CD14-positive monocyte (primary cell): ENCODE data around the gene PLVAP. TPM values are rescaled to one million over a fixed set of nuclear protein-coding genes. Genes with fewer than 3 reads are reported as not detected.

Source experiments
- DNase-seq, 3 donors: peaks; one replicate each; pipeline ENCODE4 v3.0.0-alpha.2; 2011 to 2022
- H2AFZ ChIP-seq: 2 replicates; pipeline ENCODE4 v1.6.0; 2012; ENCODE audit warnings: mild to moderate bottlenecking, low read depth, low read length, inconsistent platforms; ENCODE audit not compliant: insufficient read depth, poor library complexity, severe bottlenecking
- H3K27ac ChIP-seq, 2 donors: 1 replicate in 1 of 2; 2 replicates in 1 of 2; pipeline ENCODE4 v1.5.1; 2012 to 2013; ENCODE audit warnings: low read length in 2 of 2, control low read depth in 1 of 2, inconsistent platforms in 1 of 2, low read depth in 1 of 2, mild to moderate bottlenecking in 1 of 2
- H3K27me3 ChIP-seq, 2 donors: one replicate each; pipeline versions ENCODE4 v1.6.0 to v1.6.1; 2011 to 2013; ENCODE audit warnings: low read length in 2 of 2; ENCODE audit not compliant: control insufficient read depth in 2 of 2, insufficient read depth in 2 of 2
- H3K36me3 ChIP-seq, 2 donors: replicated peaks in 1 of 2; 1 replicate in 1 of 2; 2 replicates in 1 of 2; pipeline versions ENCODE4 v1.5.1 to v1.6.1; 2012 to 2013; ENCODE audit warnings: low read length in 2 of 2, control low read depth in 1 of 2, inconsistent platforms in 1 of 2, mild to moderate bottlenecking in 1 of 2; ENCODE audit not compliant: insufficient read depth in 2 of 2, control insufficient read depth in 1 of 2
- H3K4me1 ChIP-seq, 2 donors: 1 replicate in 1 of 2; 2 replicates in 1 of 2; pipeline versions ENCODE4 v1.5.1 to v1.6.1; 2012 to 2013; ENCODE audit warnings: low read length in 2 of 2, control low read depth in 1 of 2, inconsistent platforms in 1 of 2, mild to moderate bottlenecking in 1 of 2, moderate library complexity in 1 of 2; ENCODE audit not compliant: insufficient read depth in 2 of 2, control insufficient read depth in 1 of 2
- H3K4me2 ChIP-seq: replicated peaks from 2 replicates; pipeline ENCODE3; 2012; ENCODE audit warnings: low read length, moderate library complexity, mild to moderate bottlenecking; ENCODE audit not compliant: poor library complexity, severe bottlenecking; ENCODE audit errors: extremely low read depth
- H3K4me3 ChIP-seq, 3 experiments: fragments of 200-600 bp in 1 of 3; sonication (generic) in 1 of 3; replicated peaks in 1 of 3; 1 replicate in 2 of 3; 2 replicates in 1 of 3; pipeline ENCODE4 v1.5.1; 2011 to 2013; ENCODE audit warnings: low read length in 3 of 3, mild to moderate bottlenecking in 3 of 3, control low read depth in 2 of 3, low read depth in 2 of 3, inconsistent platforms in 1 of 3, moderate library complexity in 1 of 3
- H3K79me2 ChIP-seq: 2 replicates; pipeline ENCODE4 v1.6.0; 2012; ENCODE audit warnings: mild to moderate bottlenecking, control low read depth, inconsistent platforms, low read length, moderate library complexity; ENCODE audit not compliant: insufficient read depth
- H3K9ac ChIP-seq: 2 replicates; pipeline ENCODE4 v1.6.0; 2017; ENCODE audit warnings: low read length, mild to moderate bottlenecking; ENCODE audit not compliant: insufficient read depth, poor library complexity, severe bottlenecking
- H3K9me3 ChIP-seq, 2 donors: replicated peaks in 1 of 2; 1 replicate in 1 of 2; 2 replicates in 1 of 2; pipeline versions ENCODE4 v1.5.1 to v1.6.1; 2012 to 2013; ENCODE audit warnings: low read length in 2 of 2, control low read depth in 1 of 2; ENCODE audit not compliant: control insufficient read depth in 1 of 2, insufficient read depth in 1 of 2
- H4K20me1 ChIP-seq: 2 replicates; pipeline ENCODE4 v1.6.0; 2012; ENCODE audit warnings: mild to moderate bottlenecking, low read length, control low read depth, moderate library complexity; ENCODE audit not compliant: insufficient read depth
- H3K27ac Mint-ChIP-seq, 7 donors: one replicate each; pipeline ENCODE4 v1.8.0; 2020; ENCODE audit warnings: mild to moderate bottlenecking in 7 of 7, mixed read lengths in 7 of 7, moderate library complexity in 6 of 7, inconsistent platforms in 2 of 7
- H3K27me3 Mint-ChIP-seq, 3 donors: one replicate each; pipeline ENCODE4 v1.8.0; 2021 to 2022; ENCODE audit warnings: low read depth in 3 of 3, mild to moderate bottlenecking in 3 of 3, mixed read lengths in 3 of 3, moderate library complexity in 3 of 3, inconsistent platforms in 1 of 3
- H3K36me3 Mint-ChIP-seq, 2 donors: one replicate each; pipeline ENCODE4 v1.8.0; 2020; ENCODE audit warnings: mixed read lengths in 2 of 2, inconsistent platforms in 1 of 2, mild to moderate bottlenecking in 1 of 2
- H3K4me1 Mint-ChIP-seq: one replicate; pipeline ENCODE4 v1.8.0; 2020; ENCODE audit warnings: mild to moderate bottlenecking, mixed read lengths
- H3K4me3 Mint-ChIP-seq, 2 donors: one replicate each; pipeline ENCODE4 v1.8.0; 2020; ENCODE audit warnings: mild to moderate bottlenecking in 2 of 2, mixed read lengths in 2 of 2, moderate library complexity in 1 of 2
- H3K9me3 Mint-ChIP-seq, 7 donors: one replicate each; pipeline ENCODE4 v1.8.0; 2020 to 2022; ENCODE audit warnings: mixed read lengths in 7 of 7, mild to moderate bottlenecking in 6 of 7, moderate library complexity in 6 of 7, inconsistent platforms in 2 of 7
- CTCF ChIP-seq: fragments of 200-600 bp; IDR thresholded peaks from one replicate; pipeline ENCODE4 v1.8.0; 2022; ENCODE audit warnings: antibody characterized with exemption, mild to moderate bottlenecking
- WGBS: methylation state at CpG from one replicate; pipeline ENCODE4 v1.1.5; 2013; ENCODE audit warnings: missing lambda C conversion rate; ENCODE audit not compliant: insufficient coverage; 5-methylcytosine and 5-hydroxymethylcytosine counted together
- intact Hi-C, 2 donors: fragments of 100-400 bp; cut with micrococcal nuclease; formaldehyde crosslinking; loops; one replicate each; pipeline versions ENCODE4 v1.15.0 to v1.15.1; 2023
- polyA plus RNA-seq, 3 donors: library from polyadenylated mRNA; depleted of rRNA in 1 of 3; unstranded in 2 of 3; stranded (reverse) in 1 of 3; fragments of 300-500 nt in 2 of 3; fragments of >200 nt in 1 of 3; fragmentation: Illumina TruSeq in 2 of 3; gene quantifications; 1 replicate in 2 of 3; 2 replicates in 1 of 3; pipeline ENCODE4 v1.2.3, GENCODE V29; 2012 to 2021

PLVAP gene
- polyA plus RNA-seq, 3 donors, result 0.08 to 0.81 TPM; not detected in 1

DNA sequence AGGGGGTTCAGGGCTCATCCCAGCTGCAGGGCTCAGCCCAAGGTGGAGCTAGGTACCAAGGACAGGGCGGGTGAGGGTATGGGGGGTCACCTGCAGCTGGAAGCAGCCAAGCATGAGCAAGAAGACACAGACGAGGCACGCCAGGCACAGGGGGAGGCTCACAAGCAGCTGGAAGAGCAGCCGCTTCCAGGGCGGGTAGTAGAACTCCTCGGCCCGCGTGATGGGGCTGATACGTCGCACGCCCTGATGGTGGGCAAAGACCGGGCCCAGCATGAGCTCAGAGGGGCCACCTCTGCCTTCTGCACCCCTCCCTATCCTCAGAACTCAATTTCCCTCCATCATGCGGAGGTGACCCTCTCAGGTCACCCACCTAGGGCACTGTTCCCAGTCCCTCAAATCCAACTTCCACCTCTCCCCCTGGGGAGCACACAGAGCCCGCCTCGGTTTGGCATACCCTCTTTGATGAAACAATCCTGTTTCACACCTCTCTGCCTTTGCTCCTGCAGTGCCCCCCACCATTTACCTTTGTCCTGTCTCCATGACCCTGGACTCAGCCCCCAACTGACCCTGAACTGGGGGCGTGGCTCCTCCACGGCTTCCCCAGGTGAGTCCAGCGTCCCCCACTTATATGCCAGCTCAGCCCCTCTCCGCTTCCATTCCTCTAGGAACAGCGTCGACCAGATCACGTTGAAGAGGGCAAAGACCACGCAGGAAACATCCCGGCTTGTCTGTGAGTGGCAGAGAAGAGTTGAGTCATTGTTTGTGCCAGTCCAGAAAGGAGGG, 46.7 kb downstream of the PLVAP start:
- H3K9me3 ChIP-seq, result peaks cover 0 to 12% of the 10 kb centered on the region in 2 donors
- Mint-ChIP-seq H3K4me3 (peak overlapping the region in 1 of 2 donors; percentile 78), H3K27me3 (peaks cover 23 to 41% (median 24%) of the 10 kb centered on the region in 3 donors), H3K4me1 (peaks cover 31% of the 10 kb centered on the region), H3K36me3 (peaks cover 22 to 42% of the 10 kb centered on the region in 2 donors), H3K9me3 (peaks cover 0 to 14% (median 10%) of the 10 kb centered on the region in 7 donors), H3K27ac (peak overlapping the region in 1 of 7 donors; percentile 53)
- DNase-seq, result no peak
- H3K4me2 ChIP-seq, result no peak overlapping the region
- intact Hi-C loops, result no loop called here
- peaks cover 27% of the 10 kb centered on the region for H4K20me1 ChIP-seq
- H3K79me2 ChIP-seq, result peaks cover 7% of the 10 kb centered on the region
- H3K36me3 ChIP-seq, result peaks cover 3 to 9% of the 10 kb centered on the region in 2 donors
- 94% methylated on average over 19 of the region's 24 CpGs for WGBS
- no peak overlapping the region for H3K4me3 ChIP-seq
- H3K9ac ChIP-seq, result no peak overlapping the region
- H3K27ac ChIP-seq, result no peak overlapping the region
- no peak overlapping the region for H2AFZ ChIP-seq
- TF ChIP-seq CTCF, result no peak
- peaks cover 30 to 47% of the 10 kb centered on the region in 2 donors for H3K4me1 ChIP-seq
- peaks cover 11 to 28% of the 10 kb centered on the region in 2 donors for H3K27me3 ChIP-seq

DNA sequence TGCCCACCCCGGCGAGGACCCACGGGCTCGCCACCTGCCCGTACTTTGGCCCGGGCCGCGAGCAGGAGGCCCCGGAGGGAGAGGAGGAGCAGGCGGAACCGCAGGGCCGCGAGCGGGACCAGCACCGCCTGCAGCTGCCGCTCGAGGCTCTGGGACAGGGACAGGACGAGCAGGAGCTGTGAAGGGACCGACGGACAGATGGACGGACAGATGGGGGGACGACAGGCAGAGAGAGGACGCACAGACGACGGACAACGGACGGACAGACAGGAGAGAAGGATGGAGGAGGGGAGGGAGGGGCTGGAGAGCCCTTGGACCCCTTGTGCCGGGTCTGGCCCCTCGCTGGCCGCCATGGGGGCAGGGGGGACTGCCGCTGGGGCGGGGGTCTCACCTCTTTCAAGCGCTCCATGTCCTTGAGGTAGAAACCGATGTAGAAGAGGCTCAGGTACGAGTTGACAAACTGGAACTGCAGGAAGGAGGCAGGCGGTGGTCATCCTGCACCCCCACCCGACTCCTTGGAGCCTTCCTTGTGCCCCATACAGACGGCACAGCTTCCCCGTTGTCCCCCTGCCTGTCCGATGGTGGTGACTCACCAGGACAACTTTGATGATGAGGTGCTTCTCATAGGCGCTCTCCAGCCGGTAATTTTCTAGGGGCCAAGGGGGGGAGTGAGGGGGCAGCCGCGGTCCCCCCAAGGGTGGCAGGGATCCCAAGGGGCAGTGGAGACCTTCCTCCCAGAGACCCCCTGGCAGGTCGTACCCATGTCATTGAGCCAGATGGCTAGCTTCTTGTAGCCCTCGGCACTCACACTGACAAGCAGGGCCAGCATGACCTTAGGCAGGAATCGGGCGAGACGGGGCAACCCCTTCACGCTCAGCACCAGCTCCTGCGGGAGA, 47.5 kb downstream of the PLVAP start:
- Histone ChIP-seq H3K79me2 (peaks cover 4% of the 10 kb centered on the region), H3K36me3 (peaks cover 8 to 13% of the 10 kb centered on the region in 2 donors), H3K9ac (peak overlapping the region; percentile 40), H3K4me3 (peak overlapping the region in 1 of 3 experiments; percentile 40), H3K4me1 (peaks cover 23 to 40% of the 10 kb centered on the region in 2 donors), H3K27me3 (peaks cover 11 to 28% of the 10 kb centered on the region in 2 donors), H3K9me3 (peaks cover 0 to 12% of the 10 kb centered on the region in 2 donors), H3K27ac (no peak overlapping the region), H4K20me1 (peaks cover 28% of the 10 kb centered on the region), H2AFZ (no peak overlapping the region), H3K4me2 (peak overlapping the region; percentile 78)
- H3K9me3 Mint-ChIP-seq, result peaks cover 0 to 14% (median 10%) of the 10 kb centered on the region in 7 donors
- H3K4me3 Mint-ChIP-seq, result peak overlapping the region in 1 of 2 donors; percentile 78
- no peak overlapping the region for H3K27ac Mint-ChIP-seq
- DNase-seq, result no peak
- peaks cover 23 to 44% (median 24%) of the 10 kb centered on the region in 3 donors for H3K27me3 Mint-ChIP-seq
- no peak for TF ChIP-seq CTCF
- WGBS, result 64% methylated on average over 44 of the region's 51 CpGs
- intact Hi-C loops, result no loop called here
- H3K36me3 Mint-ChIP-seq, result peaks cover 24 to 48% of the 10 kb centered on the region in 2 donors
- H3K4me1 Mint-ChIP-seq, result peaks cover 23% of the 10 kb centered on the region
